GM12864 (cell line): ENCODE results near the gene VENTX.

ENCODE experiments used
- DNase-seq: peaks from one replicate; pipeline ENCODE4 v3.0.0-alpha.2; 2011; ENCODE audit warnings: low read depth
- H3K4me3 ChIP-seq: 2 replicates; pipeline ENCODE4 v1.5.1; 2011; ENCODE audit warnings: mild to moderate bottlenecking, low read depth, low read length, control low read depth
- CTCF ChIP-seq: IDR thresholded peaks from 2 replicates; pipeline ENCODE4 v1.5.1; 2011; ENCODE audit warnings: low read depth, mild to moderate bottlenecking, moderate library complexity, low read length, control low read depth, inconsistent platforms; ENCODE audit errors: missing control alignments

The VENTX gene, protein sequence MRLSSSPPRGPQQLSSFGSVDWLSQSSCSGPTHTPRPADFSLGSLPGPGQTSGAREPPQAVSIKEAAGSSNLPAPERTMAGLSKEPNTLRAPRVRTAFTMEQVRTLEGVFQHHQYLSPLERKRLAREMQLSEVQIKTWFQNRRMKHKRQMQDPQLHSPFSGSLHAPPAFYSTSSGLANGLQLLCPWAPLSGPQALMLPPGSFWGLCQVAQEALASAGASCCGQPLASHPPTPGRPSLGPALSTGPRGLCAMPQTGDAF

DNA sequence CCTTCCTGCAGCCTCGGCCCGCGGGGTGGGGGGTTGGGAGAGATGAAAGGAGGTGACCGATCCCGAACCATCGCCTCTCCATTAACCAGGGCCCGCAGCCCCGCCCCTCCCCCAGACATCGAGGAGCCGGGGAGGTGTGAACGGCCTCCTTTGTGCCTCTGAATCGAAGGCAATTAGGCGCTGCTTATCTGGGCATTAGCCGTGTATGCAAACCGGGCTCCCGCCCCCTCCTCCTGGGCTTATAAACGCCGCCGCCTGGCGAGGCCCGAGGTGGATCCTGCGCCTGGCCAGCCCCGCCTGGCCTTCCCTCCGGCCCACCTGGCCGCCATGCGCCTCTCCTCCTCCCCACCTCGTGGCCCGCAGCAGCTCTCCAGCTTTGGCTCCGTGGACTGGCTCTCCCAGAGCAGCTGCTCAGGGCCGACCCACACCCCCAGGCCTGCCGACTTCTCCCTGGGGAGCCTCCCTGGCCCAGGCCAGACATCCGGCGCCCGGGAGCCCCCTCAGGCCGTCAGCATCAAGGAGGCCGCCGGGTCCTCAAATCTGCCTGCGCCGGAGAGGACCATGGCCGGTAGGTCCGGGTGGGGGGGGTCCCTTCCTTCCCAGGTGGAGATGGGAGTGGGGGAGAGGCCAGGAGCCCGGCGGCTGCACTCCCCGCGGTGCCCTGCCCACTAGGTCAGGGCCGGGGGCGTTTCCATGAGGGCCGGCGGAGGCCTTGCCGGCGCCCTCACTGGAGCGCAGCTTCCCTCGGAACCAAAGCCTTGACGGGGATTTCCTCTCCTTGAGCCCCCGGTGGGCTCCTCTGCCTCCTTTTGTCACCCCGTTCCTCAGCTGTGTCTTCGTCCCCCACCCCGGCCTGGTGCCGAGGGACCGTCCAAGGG is at the start of gene VENTX:
Gene VENTX (plus strand): TSS at position 268 of the 878 bp plus-strand sequence. CDS start 60 bp downstream, at position 328.
- no peak for DNase-seq
- H3K4me3 ChIP-seq, result no peak within 1 kb of the TSS
- no peak for TF ChIP-seq CTCF

- TF ChIP-seq CTCF, result no peak
- no peak overlapping the region for H3K4me3 ChIP-seq
- no peak for DNase-seq
Measured at GRCh38 chr10:133187906-133188681, 49.6 kb upstream of the VENTX start.

- no peak overlapping the region for H3K4me3 ChIP-seq
- no peak for DNase-seq
- no peak for TF ChIP-seq CTCF
Measured at GRCh38 chr10:133189256-133189655, 48.4 kb upstream of the VENTX start.

- TF ChIP-seq CTCF, result no peak
- DNase-seq, result no peak
- H3K4me3 ChIP-seq, result no peak overlapping the region
Measured at GRCh38 chr10:133189726-133190125, 47.9 kb upstream of the VENTX start.

DNA sequence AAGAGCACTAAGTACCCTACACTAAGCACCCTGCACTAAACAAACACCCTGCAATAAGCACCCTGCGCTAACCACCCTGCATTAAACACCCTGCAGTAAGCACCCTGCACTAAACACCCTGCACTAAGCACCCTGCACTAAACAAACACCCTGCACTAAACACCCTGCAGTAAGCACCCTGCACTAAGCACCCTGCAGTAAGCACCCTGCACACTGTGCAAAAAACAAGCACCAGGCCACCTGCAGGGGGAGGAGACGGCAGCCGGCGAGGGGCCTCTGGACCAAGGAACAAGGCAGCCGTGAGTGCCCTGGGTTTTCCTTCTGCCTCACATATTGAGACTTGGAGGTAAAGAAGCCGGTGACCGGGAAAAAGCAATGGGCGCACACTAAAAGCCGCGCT is 47.4 kb upstream of the VENTX start:
- TF ChIP-seq CTCF, result no peak
- DNase-seq, result no peak
- no peak overlapping the region for H3K4me3 ChIP-seq

GRCh38 chr10:133191651-133192050 is 46.0 kb upstream of the VENTX start:
- no peak overlapping the region for H3K4me3 ChIP-seq
- no peak for TF ChIP-seq CTCF

More at GRCh38 chr10:133191651-133192050, 46.0 kb upstream of the VENTX start:
- no peak for DNase-seq
